GM12801 (cell line): ENCODE data around the gene KIF23.

Experiments used
- TF ChIP-seq, protein P1 (sequence below): IDR thresholded peaks from one replicate; pipeline ENCODE4 v1.5.1; 2011; ENCODE audit warnings: control low read depth; ENCODE audit not compliant: insufficient read length; ENCODE audit errors: extremely low read depth

Gene KIF23

DNA sequence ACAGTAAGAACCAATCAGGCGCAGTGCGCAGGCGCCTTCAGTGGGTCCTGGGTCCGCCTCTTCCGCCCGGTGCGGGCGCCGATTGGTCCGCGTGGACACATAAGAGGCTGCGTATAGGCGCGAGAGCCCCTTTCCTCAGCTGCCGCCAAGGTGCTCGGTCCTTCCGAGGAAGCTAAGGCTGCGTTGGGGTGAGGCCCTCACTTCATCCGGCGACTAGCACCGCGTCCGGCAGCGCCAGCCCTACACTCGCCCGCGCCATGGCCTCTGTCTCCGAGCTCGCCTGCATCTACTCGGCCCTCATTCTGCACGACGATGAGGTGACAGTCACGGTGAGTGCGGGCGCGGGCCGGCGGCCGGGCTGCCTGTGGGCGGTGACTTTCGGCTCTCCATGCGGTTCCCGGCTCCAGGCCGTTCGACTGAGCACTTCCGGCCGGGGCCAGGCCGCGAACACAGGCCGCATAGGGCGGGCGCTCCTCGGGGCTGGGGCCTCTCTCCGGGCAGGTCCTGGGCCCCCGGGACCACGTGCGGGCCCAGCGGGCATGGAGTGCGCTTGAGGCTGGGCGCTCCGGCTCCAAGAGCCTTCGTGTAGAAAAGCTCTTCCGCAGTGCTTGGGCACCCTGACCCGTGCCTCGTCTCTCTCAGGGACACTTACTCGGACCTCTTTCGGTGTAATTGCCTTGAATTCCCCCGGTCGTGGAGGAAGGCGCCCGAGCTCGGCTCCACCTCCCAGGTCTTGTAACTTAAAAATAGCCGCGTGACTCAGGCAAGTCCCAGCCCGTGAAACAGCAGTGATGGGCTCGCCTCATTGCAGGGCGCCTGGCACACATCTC is 38.8 kb downstream of the KIF23 start, which contains the start of gene RPLP1:
RPLP1 (plus strand) TSS at position 127 of the 830 bp plus-strand sequence; CDS start at position 258, 131 bp downstream.
- TF ChIP-seq, protein P1, sequence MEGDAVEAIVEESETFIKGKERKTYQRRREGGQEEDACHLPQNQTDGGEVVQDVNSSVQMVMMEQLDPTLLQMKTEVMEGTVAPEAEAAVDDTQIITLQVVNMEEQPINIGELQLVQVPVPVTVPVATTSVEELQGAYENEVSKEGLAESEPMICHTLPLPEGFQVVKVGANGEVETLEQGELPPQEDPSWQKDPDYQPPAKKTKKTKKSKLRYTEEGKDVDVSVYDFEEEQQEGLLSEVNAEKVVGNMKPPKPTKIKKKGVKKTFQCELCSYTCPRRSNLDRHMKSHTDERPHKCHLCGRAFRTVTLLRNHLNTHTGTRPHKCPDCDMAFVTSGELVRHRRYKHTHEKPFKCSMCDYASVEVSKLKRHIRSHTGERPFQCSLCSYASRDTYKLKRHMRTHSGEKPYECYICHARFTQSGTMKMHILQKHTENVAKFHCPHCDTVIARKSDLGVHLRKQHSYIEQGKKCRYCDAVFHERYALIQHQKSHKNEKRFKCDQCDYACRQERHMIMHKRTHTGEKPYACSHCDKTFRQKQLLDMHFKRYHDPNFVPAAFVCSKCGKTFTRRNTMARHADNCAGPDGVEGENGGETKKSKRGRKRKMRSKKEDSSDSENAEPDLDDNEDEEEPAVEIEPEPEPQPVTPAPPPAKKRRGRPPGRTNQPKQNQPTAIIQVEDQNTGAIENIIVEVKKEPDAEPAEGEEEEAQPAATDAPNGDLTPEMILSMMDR: no peak

DNA sequence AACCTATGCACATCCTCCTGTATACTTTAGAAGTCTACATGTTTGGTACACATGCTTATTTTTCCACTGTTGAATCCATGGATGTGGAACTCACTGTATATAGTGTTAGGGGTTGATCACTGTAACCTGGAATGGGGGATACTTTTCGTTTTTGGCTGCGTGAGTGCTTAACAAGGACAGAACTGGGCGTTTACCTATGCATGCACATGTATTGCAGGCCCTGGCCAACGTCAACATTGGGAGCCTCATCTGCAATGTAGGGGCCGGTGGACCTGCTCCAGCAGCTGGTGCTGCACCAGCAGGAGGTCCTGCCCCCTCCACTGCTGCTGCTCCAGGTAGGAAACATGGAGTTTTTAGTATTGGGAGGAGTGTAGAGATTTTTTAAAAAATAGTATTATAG is 40.8 kb downstream of the KIF23 start:
- TF ChIP-seq, protein P1: no peak

DNA sequence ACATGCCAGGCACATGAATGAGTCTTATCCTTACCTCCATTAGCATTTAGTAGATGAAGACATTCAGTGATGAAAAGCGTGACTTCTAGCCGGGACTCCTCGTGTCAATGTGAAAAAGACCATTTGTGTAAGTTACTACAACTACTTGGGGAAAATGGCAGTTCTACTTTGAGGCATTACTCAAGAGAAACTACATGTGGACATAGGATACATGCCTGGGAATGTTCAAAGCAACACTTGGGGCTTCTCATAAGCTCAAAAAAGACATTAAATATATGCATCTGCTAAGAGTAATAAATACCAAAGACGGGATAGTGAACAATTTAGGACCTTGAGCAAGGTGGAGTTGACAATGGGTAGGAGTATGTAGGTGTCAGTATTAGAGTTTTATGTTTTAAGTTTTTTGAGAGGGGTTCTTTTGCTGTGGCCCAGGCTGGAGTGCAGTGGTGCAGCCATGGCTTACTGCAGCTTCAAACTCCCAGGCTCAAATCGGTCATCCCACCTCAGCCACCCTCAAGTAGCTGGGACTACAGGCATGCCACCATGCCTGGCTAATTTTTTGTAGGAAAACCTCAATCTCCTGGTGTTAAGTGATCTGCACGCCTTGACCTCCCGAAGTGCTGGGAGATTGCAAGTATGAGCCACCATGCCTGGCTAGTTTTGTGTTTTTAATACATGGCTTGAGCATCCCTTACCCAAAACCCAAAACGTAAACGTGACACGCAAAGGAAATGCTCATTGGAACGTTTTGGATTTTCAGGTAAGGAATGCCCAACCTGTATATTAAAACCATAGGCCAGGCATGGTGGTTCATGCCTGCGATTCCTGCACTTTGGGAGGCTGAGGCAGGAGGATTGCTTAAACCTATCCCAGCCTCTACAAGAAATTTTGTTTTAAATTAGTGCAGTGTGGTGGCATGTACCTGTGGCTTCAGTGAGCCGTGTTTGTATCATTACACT is 42.3 kb downstream of the KIF23 start:
- TF ChIP-seq, protein P1: no peak

DNA sequence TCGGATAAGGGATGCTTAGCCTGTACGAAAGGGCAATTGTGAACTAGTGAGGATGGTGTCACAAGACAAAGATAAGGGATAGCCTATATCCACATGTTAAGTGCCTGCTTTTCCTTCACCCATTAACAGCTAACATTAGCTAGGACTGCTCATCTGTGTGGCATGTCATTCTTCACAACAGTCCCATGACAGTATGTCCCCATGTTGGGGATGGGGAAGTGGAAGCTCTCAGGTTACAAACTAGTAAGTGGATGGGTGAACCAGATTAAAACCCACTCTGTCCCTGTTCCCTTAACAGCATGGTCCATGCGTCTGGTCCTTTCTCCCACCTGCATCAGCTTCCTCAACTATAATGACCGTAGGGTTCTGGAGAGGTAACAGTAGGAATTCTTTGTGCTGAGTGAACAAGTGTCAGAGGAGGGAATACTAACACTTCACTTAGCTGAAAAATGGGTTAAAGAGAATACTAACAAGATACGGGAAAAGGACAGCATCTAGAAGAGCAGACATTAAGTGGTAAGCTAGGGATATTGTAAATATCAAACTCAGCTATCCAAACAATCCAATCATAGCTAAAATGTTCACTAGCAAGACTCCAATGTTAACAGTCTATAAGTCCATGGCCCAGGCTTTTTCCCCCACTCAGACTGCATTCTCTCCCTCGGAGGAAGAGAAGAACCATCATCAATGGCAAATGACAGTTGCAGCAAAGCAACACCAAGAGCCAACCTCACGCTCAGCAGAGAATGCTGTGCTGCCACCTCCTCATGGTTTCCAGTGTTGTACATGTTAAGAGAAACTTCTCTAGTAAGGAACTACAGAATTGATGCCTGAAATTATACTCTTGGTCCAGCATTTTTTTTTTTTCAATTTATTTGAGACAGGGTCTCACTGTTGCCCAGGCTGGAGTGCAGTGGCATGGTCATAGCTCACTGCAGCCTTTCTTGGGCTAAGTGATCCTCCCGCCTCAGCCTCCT is 43.4 kb downstream of the KIF23 start:
- TF ChIP-seq, protein P1: no peak

DNA sequence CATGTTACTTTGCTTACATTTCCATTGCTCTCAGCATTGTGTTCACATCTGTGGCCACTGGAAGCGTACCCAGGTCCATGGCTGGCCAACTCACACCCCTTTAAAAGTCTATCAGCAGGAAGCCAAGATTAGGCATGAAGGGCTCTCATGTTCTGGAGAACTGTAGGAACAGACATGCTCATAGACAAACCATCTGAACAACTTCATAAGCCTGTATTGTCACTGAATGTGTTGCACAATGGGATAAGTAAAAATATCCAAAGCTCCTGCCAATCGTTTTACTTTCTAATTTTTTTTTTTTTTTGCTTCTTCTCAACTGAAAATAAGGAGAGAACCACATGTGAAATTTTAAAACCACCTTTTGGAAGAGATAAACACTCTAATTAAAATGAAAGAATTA is 44.9 kb downstream of the KIF23 start:
- TF ChIP-seq, protein P1: no peak

DNA sequence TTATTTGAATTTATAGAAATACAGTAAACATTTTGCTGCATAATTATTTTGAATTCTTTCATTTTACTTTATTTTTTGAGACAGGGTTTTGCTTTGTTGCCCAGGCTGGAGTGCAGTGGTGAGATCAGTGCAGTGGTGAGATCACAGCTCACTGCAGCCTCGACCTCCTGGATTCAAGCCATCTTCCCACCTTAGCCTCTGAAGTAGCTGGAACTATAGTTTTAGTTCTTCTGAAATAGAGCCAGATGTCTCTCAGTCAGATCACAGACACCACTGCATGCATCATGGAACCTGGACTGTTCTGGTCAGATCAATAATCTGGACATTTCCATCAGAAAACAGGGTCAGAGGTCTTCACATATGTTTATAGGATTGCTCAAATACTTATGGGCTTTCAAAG is 46.3 kb downstream of the KIF23 start:
- TF ChIP-seq, protein P1: no peak
